B cell (primary cell): ENCODE data around the gene HOXA11. TPM values are rescaled to one million over a fixed set of nuclear protein-coding genes. Genes with fewer than 3 reads are reported as not detected.

ENCODE experiments used
- ATAC-seq: fragments of 200-7000 bp; cut with Tn5 transposase; one replicate; pipeline ENCODE4 v1.10.0; 2021; ENCODE audit warnings: low read depth, mild to moderate bottlenecking, moderate number of reproducible peaks, moderate library complexity
- CTCF ChIA-PET: fragments of 350-600 bp; sonication (Branson Sonifier 250); formaldehyde crosslinking; loops from one replicate; lab custom pipeline; 2021; ENCODE audit warnings: antibody characterized with exemption, inconsistent platforms; lab: Charles Lee
- POLR2A ChIA-PET: fragments of 350-600 bp; sonication (Branson Sonifier 250); formaldehyde crosslinking; loops from one replicate; lab custom pipeline; 2021; ENCODE audit warnings: antibody characterized with exemption; lab: Charles Lee
- DNase-seq: peaks from one replicate; pipeline ENCODE4 v3.0.0; 2013
- H2AFZ ChIP-seq: 2 replicates; pipeline ENCODE4 v1.6.1; 2012; ENCODE audit warnings: mild to moderate bottlenecking, low read depth, low read length; ENCODE audit not compliant: insufficient read depth, poor library complexity, severe bottlenecking
- H3K27ac ChIP-seq, 2 donors: 1 replicate in 1 of 2; 2 replicates in 1 of 2; pipeline ENCODE4 v1.5.1; 2012 to 2013; ENCODE audit warnings: low read length in 2 of 2, mild to moderate bottlenecking in 2 of 2, moderate library complexity in 1 of 2
- H3K27me3 ChIP-seq, 4 experiments: fragments of 200-600 bp in 1 of 4; sonication (generic) in 1 of 4; replicated peaks in 1 of 4; 1 replicate in 2 of 4; 2 replicates in 2 of 4; pipeline versions ENCODE4 v1.6.1 to v1.7.0; 2013 to 2016; ENCODE audit warnings: low read length in 3 of 4, mild to moderate bottlenecking in 2 of 4, mixed read lengths in 1 of 4, moderate library complexity in 1 of 4; ENCODE audit not compliant: insufficient read depth in 4 of 4, control insufficient read depth in 3 of 4; ENCODE audit errors: control extremely low read depth in 1 of 4
- H3K36me3 ChIP-seq, 2 experiments: replicated peaks in 1 of 2; 1 replicate in 1 of 2; 2 replicates in 1 of 2; pipeline versions ENCODE4 v1.6.1 to v1.7.1; 2013; ENCODE audit warnings: low read length in 1 of 2; ENCODE audit not compliant: insufficient read depth in 2 of 2, control insufficient read depth in 1 of 2; ENCODE audit errors: control extremely low read depth in 1 of 2, extremely low read depth in 1 of 2
- H3K4me1 ChIP-seq, 2 donors: fragments of 200-600 bp in 1 of 2; sonication (generic) in 1 of 2; 1 replicate in 1 of 2; 2 replicates in 1 of 2; pipeline versions ENCODE4 v1.5.1 to v1.6.1; 2013 to 2017; ENCODE audit warnings: low read length in 2 of 2; ENCODE audit not compliant: control insufficient read depth in 2 of 2, insufficient read depth in 2 of 2
- H3K4me2 ChIP-seq: replicated peaks from 2 replicates; pipeline ENCODE3; 2012; ENCODE audit warnings: mild to moderate bottlenecking, low read depth, low read length; ENCODE audit not compliant: poor library complexity, severe bottlenecking
- H3K4me3 ChIP-seq, 5 experiments: fragments of 200-600 bp in 1 of 5; sonication (generic) in 1 of 5; 1 replicate in 3 of 5; 2 replicates in 2 of 5; pipeline versions ENCODE4 v1.5.1 to v1.7.0; 2011 to 2016; ENCODE audit warnings: low read length in 4 of 5, mild to moderate bottlenecking in 4 of 5, low read depth in 2 of 5, control low read depth in 1 of 5, moderate library complexity in 1 of 5; ENCODE audit not compliant: insufficient read depth in 1 of 5; ENCODE audit errors: control extremely low read depth in 1 of 5, extremely low read depth in 1 of 5
- H3K79me2 ChIP-seq: fragments of 200-600 bp; sonication (generic); one replicate; pipeline ENCODE4 v1.6.0; 2016; ENCODE audit warnings: low read length; ENCODE audit not compliant: control insufficient read depth, insufficient read depth
- H3K9ac ChIP-seq: fragments of 200-600 bp; sonication (generic); 2 replicates; pipeline ENCODE4 v1.6.1; 2017; ENCODE audit warnings: mild to moderate bottlenecking, low read length, moderate library complexity
- H3K9me3 ChIP-seq, 3 donors: one replicate each; pipeline versions ENCODE4 v1.6.1 to v1.7.1; 2013; ENCODE audit warnings: low read length in 2 of 3; ENCODE audit not compliant: control insufficient read depth in 2 of 3, insufficient read depth in 1 of 3; ENCODE audit errors: control extremely low read depth in 1 of 3
- H4K20me1 ChIP-seq: 2 replicates; pipeline ENCODE4 v1.6.0; 2012; ENCODE audit warnings: mild to moderate bottlenecking, low read length; ENCODE audit not compliant: insufficient read depth, control insufficient read depth, poor library complexity, severe bottlenecking
- H3K27ac Mint-ChIP-seq: one replicate; pipeline ENCODE4 v1.8.0; 2021; ENCODE audit warnings: mixed read lengths
- H3K27me3 Mint-ChIP-seq: one replicate; pipeline ENCODE4 v1.8.0; 2021; ENCODE audit warnings: mixed read lengths
- H3K4me1 Mint-ChIP-seq: one replicate; pipeline ENCODE4 v1.8.0; 2021; ENCODE audit warnings: mixed read lengths
- H3K4me3 Mint-ChIP-seq: one replicate; pipeline ENCODE4 v1.8.0; 2021; ENCODE audit warnings: mixed read lengths
- H3K9me3 Mint-ChIP-seq: one replicate; pipeline ENCODE4 v1.8.0; 2022; ENCODE audit warnings: mixed read lengths; ENCODE audit not compliant: insufficient read depth
- CTCF ChIP-seq: fragments of 200-600 bp; IDR thresholded peaks from one replicate; pipeline ENCODE4 v1.8.0; 2022; ENCODE audit warnings: antibody characterized with exemption, mild to moderate bottlenecking
- EZH2 ChIP-seq: IDR thresholded peaks from 2 replicates; pipeline ENCODE4 v1.6.1; 2012; ENCODE audit warnings: borderline replicate concordance, low read depth, mild to moderate bottlenecking, moderate library complexity, low read length; ENCODE audit not compliant: insufficient read depth, poor library complexity, severe bottlenecking
- WGBS: methylation state at CpG from one replicate; pipeline ENCODE4 v1.1.5; 2013; ENCODE audit warnings: missing lambda C conversion rate; ENCODE audit not compliant: insufficient coverage; 5-methylcytosine and 5-hydroxymethylcytosine counted together
- intact Hi-C: fragments of 100-400 bp; cut with micrococcal nuclease; formaldehyde crosslinking; loops from one replicate; pipeline ENCODE4 v1.10.0; 2022
- polyA plus RNA-seq: library from polyadenylated mRNA; depleted of rRNA; stranded (reverse); fragments of >200 nt; gene quantifications from 2 replicates; pipeline ENCODE4 v1.2.3, GENCODE V29; 2012
- total RNA-seq, 2 donors: library from RNA; stranded (reverse); fragments of 120-200 nt in 1 of 2; gene quantifications; 1 replicate in 1 of 2; 2 replicates in 1 of 2; pipeline versions ENCODE4 v1.2.3 to v1.2.4, GENCODE V29; 2013 to 2022

The HOXA11 gene
- total and polyA plus RNA-seq, 2 donors (not counting 1 experiment from before 2014, with no cell fraction given) = not detected

GRCh38 chr7:27164367-27165088 lies 20.5 kb downstream of the HOXA11 start:
- peak overlapping the region; percentile 2 for H2AFZ ChIP-seq
- no peak for TF ChIP-seq CTCF
- Mint-ChIP-seq H3K27ac (peak overlapping the region; percentile 82), H3K9me3 (no peaks in the 10 kb centered on the region), H3K4me3 (peak overlapping the region; percentile 2), H3K27me3 (peaks cover 62% of the 10 kb centered on the region), H3K4me1 (peaks cover 30% of the 10 kb centered on the region)
- H3K9ac ChIP-seq = no peak overlapping the region
- WGBS = 6% methylated on average over 47 of the region's 47 CpGs
- ATAC-seq = no peak
- H4K20me1 ChIP-seq = peaks cover 4% of the 10 kb centered on the region
- H3K27ac ChIP-seq = no peak overlapping the region
- CTCF ChIA-PET = interaction anchor here (1.0 to 4.0 kb wide), 2 partner anchors 14 to 15 kb away, joined by 3 to 52 read pairs; partner anchors contain the start of genes HOXA3 and HOXA6
- H3K9me3 ChIP-seq = peaks cover 0 to 75% (median 18%) of the 10 kb centered on the region in 3 donors
- POLR2A ChIA-PET = no interaction called here
- DNase-seq = no peak
- intact Hi-C loops = loop anchor here (5.0 to 10.0 kb wide), 3 partner anchors 890 to 1087 kb away; no protein-coding TSS in a partner anchor
- peaks cover 0 to 89% (median 75%) of the 10 kb centered on the region in 4 experiments for H3K27me3 ChIP-seq
- H3K36me3 ChIP-seq = no peaks in the 10 kb centered on the region
- no peaks in the 10 kb centered on the region for H3K79me2 ChIP-seq
- no peak overlapping the region for H3K4me3 ChIP-seq
- H3K4me2 ChIP-seq = peak overlapping the region; percentile 18
- peaks cover 50 to 60% of the 10 kb centered on the region in 2 donors for H3K4me1 ChIP-seq

- no peaks in the 10 kb centered on the region for H3K36me3 ChIP-seq
- H3K4me3 Mint-ChIP-seq = peak overlapping the region; percentile 3
- peaks cover 50 to 60% of the 10 kb centered on the region in 2 donors for H3K4me1 ChIP-seq
- intact Hi-C loops = loop anchor here (5.0 to 10.0 kb wide), 3 partner anchors 889 to 1087 kb away; no protein-coding TSS in a partner anchor
- peaks cover 0 to 75% (median 18%) of the 10 kb centered on the region in 3 donors for H3K9me3 ChIP-seq
- WGBS = 6% methylated on average over 11 of the region's 12 CpGs
- H3K27me3 Mint-ChIP-seq = peaks cover 67% of the 10 kb centered on the region
- ATAC-seq (no peak), DNase-seq (peak; percentile 52)
- H4K20me1 ChIP-seq = peaks cover 4% of the 10 kb centered on the region
- POLR2A ChIA-PET = no interaction called here
- H3K4me3 ChIP-seq = no peak overlapping the region
- H3K27ac ChIP-seq = no peak overlapping the region
- H3K4me1 Mint-ChIP-seq = peaks cover 30% of the 10 kb centered on the region
- CTCF ChIA-PET = interaction anchor here (3.7 to 4.0 kb wide), 3 partner anchors 14 to 792 kb away, joined by 52 to 122 read pairs (median 67); partner anchors contain the start of genes HOXA3 and HOXA6
- no peaks in the 10 kb centered on the region for H3K9me3 Mint-ChIP-seq
- H3K9ac ChIP-seq = no peak overlapping the region
- H3K4me2 ChIP-seq = peak overlapping the region; percentile 18
- peak overlapping the region; percentile 82 for H3K27ac Mint-ChIP-seq
- no peak overlapping the region for H2AFZ ChIP-seq
- H3K27me3 ChIP-seq = peaks cover 0 to 89% (median 75%) of the 10 kb centered on the region in 4 experiments
- TF ChIP-seq CTCF (no peak), EZH2 (no peak)
- H3K79me2 ChIP-seq = no peaks in the 10 kb centered on the region
Measured at GRCh38 chr7:27164045-27164366, 21.0 kb downstream of the HOXA11 start.
